ENCODE results near the gene TP53.

DNA sequence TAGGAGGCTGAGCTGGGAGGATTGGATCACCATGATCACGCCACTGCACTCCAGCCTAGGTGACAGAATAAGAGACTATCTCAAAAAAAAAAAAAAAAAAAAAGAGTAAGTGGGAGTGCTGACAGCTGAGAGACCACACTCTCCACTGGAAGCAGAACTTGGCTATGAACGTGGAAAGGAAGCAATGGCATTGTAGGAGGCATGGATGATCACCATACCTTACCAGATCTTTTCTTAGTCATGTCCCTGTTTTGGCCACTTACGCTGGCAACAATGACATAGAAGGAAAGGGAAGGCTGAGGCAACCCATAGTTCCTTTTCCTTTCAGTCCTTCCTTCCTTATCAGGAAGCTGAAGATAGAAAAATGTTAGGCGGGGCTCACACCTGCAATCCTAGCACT is 40.3 kb downstream of the TP53 start:
- no peak for TF ChIP-seq CTCF (conservative IDR thresholded peaks at IDR 0.05 in 1 of 2, IDR thresholded peaks at IDR 0.05 in 1 of 2; ENCODE audit: low read depth in 1 of 2, low read length in 2 of 2)
- no peak for TF ChIP-seq EZH2 (IDR thresholded peaks at IDR 0.05; ENCODE audit: low read length, missing control alignments)
